GM12878 (cell line): ENCODE measurements around the gene EDEM3. TPM values are rescaled to one million over a fixed set of nuclear protein-coding genes. Genes with fewer than 3 reads are reported as not detected.

Experiments
- ATAC-seq: fragments of 200-7000 bp; cut with Tn5 transposase; 3 replicates; pipeline ENCODE4 v1.9.1; 2020; ENCODE audit warnings: mild to moderate bottlenecking, moderate library complexity
- BruUV-seq: library from RNA; stranded (reverse); fragments of 400-500 nt; replicated peaks from 2 replicates; lab custom pipeline; 2021; lab: Mats Ljungman, UMichigan
- CTCF ChIA-PET: fragments of 300-600 bp; sonication (Branson Sonifier 250); formaldehyde crosslinking; extraction: SDS; loops from one replicate; lab custom pipeline; 2021; ENCODE audit warnings: inconsistent platforms; lab: Yijun Ruan, JAX
- POLR2A ChIA-PET: fragments of 350-600 bp; formaldehyde crosslinking; extraction: SDS; loops from one replicate; lab custom pipeline; 2021; ENCODE audit warnings: inconsistent platforms; lab: Charles Lee
- RAD21 ChIA-PET: fragments of 300-600 bp; sonication (Branson Sonifier 250); formaldehyde crosslinking; loops from one replicate; lab custom pipeline; 2023; ENCODE audit warnings: antibody characterized with exemption; ENCODE audit not compliant: unreplicated experiment; lab: Charles Lee
- SMC1A ChIA-PET: fragments of 300-600 bp; sonication (Branson Sonifier 250); formaldehyde crosslinking; loops from one replicate; lab custom pipeline; 2023; ENCODE audit not compliant: unreplicated experiment, uncharacterized antibody; lab: Charles Lee
- DNase-seq: peaks from one replicate; pipeline ENCODE4 v3.0.0-alpha.2; 2011; ENCODE audit warnings: low read depth, low spot score
- FAIRE-seq: peaks from 3 replicates; lab custom pipeline; 2011; peaks lifted over from hg19 to GRCh38; lab: Jason Lieb, UNC
- H2AFZ ChIP-seq: 2 replicates; pipeline ENCODE4 v1.6.0; 2011; ENCODE audit warnings: low read depth, low read length, control low read depth; ENCODE audit not compliant: control insufficient read depth
- H3K27ac ChIP-seq: 2 replicates; pipeline ENCODE4 v1.5.1; 2011; ENCODE audit warnings: control low read depth; ENCODE audit not compliant: control insufficient read depth, insufficient read depth
- H3K27me3 ChIP-seq, 2 experiments: replicated peaks in 1 of 2; 2 replicates each; pipeline versions ENCODE4 v1.6.0 to v1.6.1; 2011; ENCODE audit warnings: low read length in 1 of 2; ENCODE audit not compliant: control insufficient read depth in 2 of 2, insufficient read depth in 2 of 2
- H3K36me3 ChIP-seq, 2 experiments: 2 replicates each; pipeline ENCODE4 v1.5.1; 2011; ENCODE audit warnings: low read length in 1 of 2; ENCODE audit not compliant: control insufficient read depth in 2 of 2, insufficient read depth in 2 of 2
- H3K4me1 ChIP-seq: 2 replicates; pipeline ENCODE4 v1.6.1; 2011; ENCODE audit warnings: mild to moderate bottlenecking, low read length, moderate library complexity, mixed read lengths; ENCODE audit not compliant: control insufficient read depth, insufficient read depth
- H3K4me2 ChIP-seq: 2 replicates; pipeline ENCODE4 v1.6.0; 2011; ENCODE audit warnings: control low read depth; ENCODE audit not compliant: control insufficient read depth, insufficient read depth
- H3K4me3 ChIP-seq: fragments of 200-600 bp; sonication (generic); 2 replicates; pipeline ENCODE4 v1.5.1; 2016
- H3K79me2 ChIP-seq: 2 replicates; pipeline ENCODE4 v1.6.0; 2011; ENCODE audit warnings: low read length; ENCODE audit not compliant: control insufficient read depth, insufficient read depth
- H3K9ac ChIP-seq: 2 replicates; pipeline ENCODE4 v1.8.0; 2011; ENCODE audit warnings: low read length, control low read depth, mixed read lengths; ENCODE audit not compliant: control insufficient read depth, insufficient read depth
- H3K9me3 ChIP-seq: replicated peaks from 3 replicates; pipeline ENCODE4 v1.5.1; 2011; ENCODE audit warnings: mild to moderate bottlenecking, low read length; ENCODE audit not compliant: control insufficient read depth, insufficient read depth
- H4K20me1 ChIP-seq: 2 replicates; pipeline ENCODE4 v1.6.0; 2011; ENCODE audit not compliant: control insufficient read depth, insufficient read depth
- FOS ChIP-seq: IDR thresholded peaks from 3 replicates; pipeline ENCODE4 v1.6.1; 2011; ENCODE audit warnings: borderline replicate concordance; ENCODE audit not compliant: insufficient read length; ENCODE audit errors: extremely low read depth
- SUZ12 ChIP-seq: fragments of 200-600 bp; sonication (generic); IDR thresholded peaks from one replicate; pipeline ENCODE4 v1.6.1; 2018; ENCODE audit warnings: antibody characterized with exemption, mild to moderate bottlenecking; ENCODE audit not compliant: unreplicated experiment
- ZNF592 ChIP-seq: fragments of 450-650 bp; IDR thresholded peaks from 2 replicates; pipeline ENCODE4 v1.6.1; 2017; ENCODE audit warnings: mild to moderate bottlenecking, moderate library complexity
- WGBS: methylation state at CpG from one replicate; pipeline ENCODE4 v1.1.6; 2016; ENCODE audit warnings: low lambda C conversion rate; ENCODE audit not compliant: insufficient replicate concordance, insufficient coverage; ENCODE audit errors: missing lambda C conversion rate; 5-methylcytosine and 5-hydroxymethylcytosine counted together
- in situ Hi-C: fragments of 300-500 bp; cut with MboI; formaldehyde crosslinking; loops from 9 replicates; pipeline ENCODE4 v1.14.3; 2018; ENCODE audit warnings: mixed read lengths
- intact Hi-C: fragments of 100-400 bp; cut with micrococcal nuclease; formaldehyde crosslinking; loops from one replicate; pipeline ENCODE4 v1.14.2; 2022; ENCODE audit not compliant: unreplicated experiment
- polyA plus RNA-seq, 11 experiments: library from polyadenylated mRNA; depleted of rRNA in 4 of 11; unstranded in 6 of 11; stranded (reverse) in 5 of 11; fragments of >200 nt; fragmentation: Nextera tagmentation in 4 of 11; fragmentation: Illumina TruSeq in 1 of 11; extraction: Ambion mirVana in 4 of 11; extraction: Trizol in 1 of 11; gene quantifications; 1 replicate in 1 of 11; 2 replicates in 10 of 11; pipeline versions ENCODE4 v1.2.1 to v1.2.3, GENCODE V29; 2011 to 2016; ENCODE audit warnings: inconsistent platforms in 2 of 11, missing spikeins in 2 of 11, low read depth in 1 of 11
- total RNA-seq, 4 experiments: library from RNA; depleted of rRNA in 3 of 4; stranded (reverse); fragments of >200 nt in 3 of 4; fragmentation: Illumina TruSeq in 1 of 4; extraction: Trizol in 1 of 4; gene quantifications; 2 replicates each; pipeline versions ENCODE4 v1.2.1 to v1.2.3, GENCODE V29; 2013 to 2021
- TF ChIP-seq, protein P1 (sequence below): fragments of 450-650 bp; formaldehyde crosslinking; IDR thresholded peaks from 2 replicates; pipeline ENCODE4 v1.4.0; 2022; ENCODE audit warnings: mild to moderate bottlenecking, moderate library complexity

Gene EDEM3
- total and polyA plus RNA-seq, 10 of the 15 experiments (the other 5 are each of a cell fraction or from before 2014, with no cell fraction given) = 6.4 to 19.3 (median 14.3) TPM

DNA sequence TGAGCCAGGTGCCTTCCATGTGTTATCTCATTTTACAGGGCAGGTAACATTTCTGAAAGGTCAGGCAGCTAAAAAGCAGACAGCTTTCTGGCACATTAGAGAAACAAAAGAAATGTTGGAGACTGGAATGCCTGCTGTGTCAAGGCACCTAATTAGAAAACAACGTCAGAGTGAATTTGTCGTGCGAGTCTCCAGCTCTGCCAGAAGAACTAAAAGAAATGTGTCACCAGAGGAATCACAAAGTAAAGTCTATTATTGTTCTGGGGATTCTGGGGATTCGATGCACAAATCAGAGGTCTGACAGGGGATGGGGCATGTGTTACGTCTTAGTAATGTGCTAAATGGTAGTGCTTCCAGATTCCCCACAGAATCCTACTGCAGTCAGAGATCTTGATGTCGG, 89.3 kb downstream of the EDEM3 start (continued):
- TF ChIP-seq ZNF592 (no peak), FOS (no peak)

DNA sequence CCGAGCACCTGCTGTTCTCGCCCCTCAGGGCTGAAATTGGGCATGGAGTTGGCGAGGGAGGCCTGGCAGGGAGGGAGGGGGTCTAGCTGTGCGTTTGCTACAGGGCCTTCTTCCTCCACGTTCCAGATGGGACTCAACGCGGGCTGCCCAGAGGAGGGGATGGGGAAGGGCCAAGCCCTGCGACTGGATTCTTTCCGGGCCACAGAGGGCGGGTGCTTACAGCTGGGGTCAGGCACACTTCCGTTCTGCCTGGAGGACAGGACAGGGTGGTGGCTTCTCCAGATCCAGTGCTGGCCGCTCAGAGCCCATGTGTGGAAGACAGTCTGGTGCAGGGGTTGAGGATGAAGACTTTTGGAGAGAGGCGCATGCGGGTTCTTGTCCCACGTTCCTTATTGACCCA, 90.0 kb downstream of the EDEM3 start:
- no peak overlapping the region for H3K9ac ChIP-seq
- no peaks in the 10 kb centered on the region for H3K36me3 ChIP-seq
- 59% methylated on average over 15 of the region's 15 CpGs for WGBS
- TF ChIP-seq SUZ12 = no peak
- TF ChIP-seq, protein P1, sequence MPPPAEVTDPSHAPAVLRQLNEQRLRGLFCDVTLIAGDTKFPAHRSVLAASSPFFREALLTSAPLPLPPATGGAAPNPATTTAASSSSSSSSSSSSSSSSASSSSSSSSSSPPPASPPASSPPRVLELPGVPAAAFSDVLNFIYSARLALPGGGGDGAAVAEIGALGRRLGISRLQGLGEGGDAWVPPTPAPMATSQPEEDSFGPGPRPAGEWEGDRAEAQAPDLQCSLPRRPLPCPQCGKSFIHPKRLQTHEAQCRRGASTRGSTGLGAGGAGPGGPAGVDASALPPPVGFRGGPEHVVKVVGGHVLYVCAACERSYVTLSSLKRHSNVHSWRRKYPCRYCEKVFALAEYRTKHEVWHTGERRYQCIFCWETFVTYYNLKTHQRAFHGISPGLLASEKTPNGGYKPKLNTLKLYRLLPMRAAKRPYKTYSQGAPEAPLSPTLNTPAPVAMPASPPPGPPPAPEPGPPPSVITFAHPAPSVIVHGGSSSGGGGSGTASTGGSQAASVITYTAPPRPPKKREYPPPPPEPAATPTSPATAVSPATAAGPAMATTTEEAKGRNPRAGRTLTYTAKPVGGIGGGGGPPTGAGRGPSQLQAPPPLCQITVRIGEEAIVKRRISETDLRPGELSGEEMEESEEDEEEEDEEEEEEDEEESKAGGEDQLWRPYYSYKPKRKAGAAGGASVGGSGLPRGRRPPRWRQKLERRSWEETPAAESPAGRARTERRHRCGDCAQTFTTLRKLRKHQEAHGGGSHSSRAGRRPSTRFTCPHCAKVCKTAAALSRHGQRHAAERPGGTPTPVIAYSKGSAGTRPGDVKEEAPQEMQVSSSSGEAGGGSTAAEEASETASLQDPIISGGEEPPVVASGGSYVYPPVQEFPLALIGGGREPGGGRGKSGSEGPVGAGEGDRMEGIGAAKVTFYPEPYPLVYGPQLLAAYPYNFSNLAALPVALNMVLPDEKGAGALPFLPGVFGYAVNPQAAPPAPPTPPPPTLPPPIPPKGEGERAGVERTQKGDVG (CRISPR knock-in tag) = no peak
- TF ChIP-seq, all 136 proteins: peak for 0
- POLR2A ChIA-PET = interaction anchor here (0.6 kb wide), 1 partner anchor 341 kb away, joined by 3 read pairs; no protein-coding TSS in a partner anchor
- no peak for DNase-seq
- no peak overlapping the region for H3K4me3 ChIP-seq
- no peaks in the 10 kb centered on the region for H3K4me1 ChIP-seq
- no peak overlapping the region for H3K4me2 ChIP-seq
- SMC1A ChIA-PET = interaction anchor here (1.1 to 1.3 kb wide), 2 partner anchors 590 to 608 kb away, joined by 3 read pairs; no protein-coding TSS in a partner anchor
- H3K9me3 ChIP-seq = no peaks in the 10 kb centered on the region
- RAD21 ChIA-PET = interaction anchor here (0.7 to 1.6 kb wide), 4 partner anchors 13 to 587 kb away, joined by 3 to 7 read pairs (median 4); no protein-coding TSS in a partner anchor
- CTCF ChIA-PET = interaction anchor here (0.7 to 1.9 kb wide), 15 partner anchors 9 to 1009 kb away, joined by 3 to 10 read pairs (median 4); no protein-coding TSS in a partner anchor
- FAIRE-seq = no peak
- H3K27ac ChIP-seq = no peak overlapping the region
- intact Hi-C loops = loop anchor here (5.0 to 10.0 kb wide), 3 partner anchors 60 to 587 kb away; no protein-coding TSS in a partner anchor
- H4K20me1 ChIP-seq = no peaks in the 10 kb centered on the region
- H3K27me3 ChIP-seq = peaks cover 0 to 5% of the 10 kb centered on the region in 2 experiments; a peak in 2 of 4 replicates
- no peak for ATAC-seq
- H2AFZ ChIP-seq = no peak overlapping the region
- no TSS peak for BruUV-seq
- in situ Hi-C loops = loop anchor here (10.0 kb wide), 1 partner anchor 580 kb away; no protein-coding TSS in a partner anchor
- no peaks in the 10 kb centered on the region for H3K79me2 ChIP-seq
